SK-N-SH (cell line): ENCODE data around the gene CSTPP1. TPM values are rescaled to one million over a fixed set of nuclear protein-coding genes. Genes with fewer than 3 reads are reported as not detected.

ENCODE experiments used
- CTCF ChIA-PET: fragments of 300-600, 350-600 bp; formaldehyde crosslinking; extraction: SDS; loops from one replicate; lab custom pipeline; 2021; lab: Yijun Ruan, JAX
- POLR2A ChIA-PET: fragments of 350-600 bp; sonication (Branson Sonifier 250); formaldehyde crosslinking; extraction: SDS; loops from one replicate; lab custom pipeline; 2020; ENCODE audit warnings: antibody characterized with exemption, inconsistent platforms; lab: Yijun Ruan, JAX
- DNase-seq: peaks from one replicate; pipeline ENCODE4 v3.0.0; 2012
- H2AFZ ChIP-seq: fragments of 200-600 bp; sonication (generic); 2 replicates; pipeline ENCODE4 v1.8.1; 2016; ENCODE audit warnings: antibody characterized with exemption, mild to moderate bottlenecking, low read depth
- H3F3A ChIP-seq: fragments of 200-600 bp; sonication (generic); replicated peaks from 2 replicates; pipeline ENCODE3; 2016; ENCODE audit warnings: antibody characterized with exemption, mild to moderate bottlenecking; ENCODE audit not compliant: insufficient read depth
- H3K27ac ChIP-seq, 2 experiments: fragments of 200-500 bp in 1 of 2; fragments of 200-600 bp in 1 of 2; sonication (Bioruptor generic) in 1 of 2; sonication (generic), shearing (Covaris generic) in 1 of 2; 2 replicates each; pipeline versions ENCODE4 v1.5.1 to v1.6.1; 2014 to 2016; ENCODE audit warnings: low read depth in 2 of 2, inconsistent platforms in 1 of 2, low read length in 1 of 2, mild to moderate bottlenecking in 1 of 2, mixed read lengths in 1 of 2
- H3K27me3 ChIP-seq: fragments of 200-600 bp; sonication (generic), shearing (Covaris generic); 2 replicates; pipeline ENCODE4 v1.6.1; 2016; ENCODE audit warnings: mixed run types; ENCODE audit not compliant: insufficient read depth
- H3K36me3 ChIP-seq, 2 experiments: fragments of 200-500 bp in 1 of 2; fragments of 200-600 bp in 1 of 2; sonication (Bioruptor generic) in 1 of 2; sonication (generic) in 1 of 2; replicated peaks in 1 of 2; 2 replicates each; pipeline versions ENCODE3 to v1.5.1; 2014 to 2016; ENCODE audit warnings: low read length in 1 of 2, mild to moderate bottlenecking in 1 of 2; ENCODE audit not compliant: insufficient read depth in 2 of 2, control insufficient read depth in 1 of 2
- H3K4me1 ChIP-seq, 2 experiments: fragments of 200-500 bp in 1 of 2; fragments of 200-600 bp in 1 of 2; sonication (Bioruptor generic) in 1 of 2; sonication (generic), shearing (Covaris generic) in 1 of 2; 2 replicates each; pipeline versions ENCODE4 v1.5.1 to v1.6.1; 2014 to 2016; ENCODE audit warnings: low read depth in 1 of 2, low read length in 1 of 2, mixed run types in 1 of 2; ENCODE audit not compliant: insufficient read depth in 2 of 2, control insufficient read depth in 1 of 2
- H3K4me2 ChIP-seq: fragments of 200-600 bp; sonication (generic), shearing (Covaris generic); 2 replicates; pipeline ENCODE4 v1.6.1; 2017; ENCODE audit warnings: mixed run types
- H3K4me3 ChIP-seq, 2 experiments: fragments of 200-500 bp in 1 of 2; fragments of 200-600 bp in 1 of 2; sonication (Bioruptor generic) in 1 of 2; sonication (generic), shearing (Covaris generic) in 1 of 2; 2 replicates each; pipeline versions ENCODE4 v1.5.1 to v1.8.1; 2014 to 2016; ENCODE audit warnings: low read depth in 2 of 2, inconsistent platforms in 1 of 2, low read length in 1 of 2, mild to moderate bottlenecking in 1 of 2, mixed read lengths in 1 of 2, moderate library complexity in 1 of 2
- H3K79me2 ChIP-seq: fragments of 200-600 bp; sonication (generic); 2 replicates; pipeline ENCODE4 v1.8.1; 2017; ENCODE audit warnings: mild to moderate bottlenecking; ENCODE audit not compliant: insufficient read depth
- H3K9ac ChIP-seq: fragments of 200-600 bp; sonication (generic); 2 replicates; pipeline ENCODE4 v1.6.1; 2017; ENCODE audit warnings: mixed run types
- H3K9me2 ChIP-seq: fragments of 200-600 bp; sonication (generic); 2 replicates; pipeline ENCODE4 v1.6.1; 2017; ENCODE audit warnings: mixed run types
- H3K9me3 ChIP-seq: fragments of 200-600 bp; sonication (generic); 2 replicates; pipeline ENCODE4 v1.6.1; 2017; ENCODE audit warnings: mixed run types, mild to moderate bottlenecking, moderate library complexity
- H4K20me1 ChIP-seq: fragments of 200-600 bp; sonication (generic); 2 replicates; pipeline ENCODE4 v1.6.1; 2017; ENCODE audit warnings: mild to moderate bottlenecking, mixed run types; ENCODE audit not compliant: insufficient read depth
- CTCF ChIP-seq: fragments of 200-600 bp; sonication (generic); IDR thresholded peaks from 2 replicates; pipeline ENCODE4 v1.6.1; 2017; ENCODE audit warnings: antibody characterized with exemption, mild to moderate bottlenecking, moderate library complexity
- ELF1 ChIP-seq: IDR thresholded peaks from 2 replicates; pipeline ENCODE4 v1.4.0; 2012
- EZH2phosphoT487 ChIP-seq: fragments of 200-600 bp; sonication (generic); IDR thresholded peaks from 2 replicates; pipeline ENCODE4 v1.6.1; 2017; ENCODE audit warnings: low read depth, mixed run types, mild to moderate bottlenecking, antibody characterized with exemption, moderate library complexity, borderline replicate concordance
- GABPA ChIP-seq: IDR thresholded peaks from 2 replicates; pipeline ENCODE4 v1.4.0; 2012; ENCODE audit warnings: low read depth, mild to moderate bottlenecking
- MXI1 ChIP-seq: IDR thresholded peaks from 2 replicates; pipeline ENCODE4 v1.6.1; 2012; ENCODE audit warnings: mild to moderate bottlenecking, low read depth, low read length, improper control_type of control experiment
- NFIC ChIP-seq: IDR thresholded peaks from 2 replicates; pipeline ENCODE4 v1.4.0; 2012; ENCODE audit warnings: borderline replicate concordance
- NRF1 ChIP-seq: IDR thresholded peaks from 2 replicates; pipeline ENCODE4 v1.6.1; 2012; ENCODE audit warnings: low read depth, mild to moderate bottlenecking, low read length
- RAD21 ChIP-seq: IDR thresholded peaks from 2 replicates; pipeline ENCODE4 v1.6.1; 2012; ENCODE audit warnings: mild to moderate bottlenecking, low read length
- RCOR1 ChIP-seq: fragments of 150-350 bp; IDR thresholded peaks from 2 replicates; pipeline ENCODE4 v1.6.1; 2017; ENCODE audit warnings: antibody characterized with exemption, low read length
- RXRA ChIP-seq: IDR thresholded peaks from 2 replicates; pipeline ENCODE4 v1.4.0; 2012; ENCODE audit warnings: low read depth, mild to moderate bottlenecking, borderline replicate concordance
- SIN3A ChIP-seq: IDR thresholded peaks from 2 replicates; pipeline ENCODE4 v1.6.1; 2012; ENCODE audit warnings: low read depth, mild to moderate bottlenecking, low read length, moderate library complexity, borderline replicate concordance
- TCF12 ChIP-seq: IDR thresholded peaks from 2 replicates; pipeline ENCODE4 v1.4.0; 2012
- TEAD4 ChIP-seq: IDR thresholded peaks from 2 replicates; pipeline ENCODE4 v1.4.0; 2012; ENCODE audit warnings: mild to moderate bottlenecking, borderline replicate concordance; ENCODE audit not compliant: insufficient read depth
- USF1 ChIP-seq: IDR thresholded peaks from 2 replicates; pipeline ENCODE4 v1.4.0; 2012; ENCODE audit warnings: low read depth, borderline replicate concordance
- YY1 ChIP-seq: IDR thresholded peaks from 2 replicates; pipeline ENCODE4 v1.4.0; 2012; ENCODE audit warnings: low read depth, mild to moderate bottlenecking
- ZBTB33 ChIP-seq: IDR thresholded peaks from 2 replicates; pipeline ENCODE4 v1.4.0; 2012; ENCODE audit warnings: low read depth, borderline replicate concordance
- WGBS: methylation state at CpG from one replicate; pipeline ENCODE4 v1.1.6; 2017; ENCODE audit warnings: low lambda C conversion rate; 5-methylcytosine and 5-hydroxymethylcytosine counted together
- polyA plus RNA-seq, 3 experiments: library from polyadenylated mRNA; depleted of rRNA; stranded (reverse); fragments of >200 nt; gene quantifications; 2 replicates each; pipeline ENCODE4 v1.2.3, GENCODE V29; 2012

The CSTPP1 gene
- polyA plus RNA-seq, 1 of the 3 experiments (the other 2 are of a cell fraction) = 85.7 TPM

GRCh38 chr11:46918083-46918787 lies 18.3 kb upstream of the CSTPP1 start, which contains the start of gene LRP4:
Gene LRP4 (minus strand): TSS chr11:46918550. CDS start chr11:46918379, 171 bp downstream.
- Histone ChIP-seq H3F3A (peaks cover 51% of the 10 kb centered on the region), H4K20me1 (0 out of 2 replicates have a peak, but pooled peaks cover 7% of the 10 kb centered on the region), H3K9ac (peak within 1 kb of the TSS; percentile 70), H3K4me2 (peak within 1 kb of the TSS; percentile 90), H3K4me3 (peak within 1 kb of the TSS; percentile 71 to 73), H3K27ac (peak within 1 kb of the TSS; percentile 18 to 98; a peak in 3 of 4 replicates), H3K79me2 (peaks cover 22% of the 10 kb centered on the region), H3K9me2 (no peaks in the 10 kb centered on the region), H3K36me3 (no peaks in the 10 kb centered on the region), H3K4me1 (peaks cover 28 to 36% of the 10 kb centered on the region in 2 experiments; a peak in 3 of 4 replicates), H3K9me3 (no peaks in the 10 kb centered on the region), H2AFZ (peak within 1 kb of the TSS; percentile 94), H3K27me3 (no peaks in the 10 kb centered on the region)
- CTCF ChIA-PET = interaction anchor here (0.9 to 10.0 kb wide), 7 partner anchors 9 to 237 kb away, joined by 3 to 170 read pairs (median 7); partner anchors contain the start of gene CSTPP1
- POLR2A ChIA-PET = no interaction called here
- WGBS = 5% methylated on average over 8 of the region's 97 CpGs
- DNase-seq = peak; percentile 95
- TF ChIP-seq MXI1 = 0 out of 2 replicates have a peak, but pooled peaks have one; percentile 32
- TF ChIP-seq EZH2phosphoT487 = no peak
- TF ChIP-seq, all 33 proteins: peak for 1

GRCh38 chr11:46918788-46919513 lies 17.6 kb upstream of the CSTPP1 start:
- POLR2A ChIA-PET = no interaction called here

More at GRCh38 chr11:46918788-46919513, 17.6 kb upstream of the CSTPP1 start:
- H3K9ac ChIP-seq = peak overlapping the region; percentile 64
- H3K4me1 ChIP-seq = peaks cover 26 to 29% of the 10 kb centered on the region in 2 experiments; a peak in 3 of 4 replicates
- peak overlapping the region; percentile 6 to 98; a peak in 3 of 4 replicates for H3K27ac ChIP-seq
- 36% methylated on average over 15 of the region's 17 CpGs for WGBS
- peak overlapping the region; percentile 49 to 71; a peak in 3 of 4 replicates for H3K4me3 ChIP-seq
- peaks cover 51% of the 10 kb centered on the region for H3F3A ChIP-seq
- CTCF ChIA-PET = interaction anchor here (0.6 to 10.0 kb wide), 23 partner anchors 9 to 236 kb away, joined by 3 to 170 read pairs (median 4); partner anchors contain the start of gene CSTPP1
- H3K79me2 ChIP-seq = peaks cover 16% of the 10 kb centered on the region
- no peak for DNase-seq
- 0 out of 2 replicates have a peak, but pooled peaks cover 4% of the 10 kb centered on the region for H4K20me1 ChIP-seq
- peak overlapping the region; percentile 70; the same call in 1 of the 2 replicates for H3K4me2 ChIP-seq
- no peaks in the 10 kb centered on the region for H3K36me3 ChIP-seq
- no peaks in the 10 kb centered on the region for H3K9me2 ChIP-seq
- TF ChIP-seq RCOR1 (no peak), SIN3A (no peak), NFIC (no peak), RXRA (no peak), USF1 (no peak), YY1 (no peak), TCF12 (no peak), CTCF (no peak), GABPA (no peak), ELF1 (no peak), TEAD4 (no peak), NRF1 (no peak), RAD21 (no peak), ZBTB33 (no peak)
- no peaks in the 10 kb centered on the region for H3K9me3 ChIP-seq
- peak overlapping the region; percentile 85 for H2AFZ ChIP-seq
- H3K27me3 ChIP-seq = no peaks in the 10 kb centered on the region
